ENCODE results near the gene CYP2R1. TPM values are rescaled to one million over a fixed set of nuclear protein-coding genes. Genes with fewer than 3 reads are reported as not detected.

Gene CYP2R1
- total and polyA plus RNA-seq, 7 experiments from 2014 or later = 13.3 to 19.1 (median 15.1) TPM

DNA sequence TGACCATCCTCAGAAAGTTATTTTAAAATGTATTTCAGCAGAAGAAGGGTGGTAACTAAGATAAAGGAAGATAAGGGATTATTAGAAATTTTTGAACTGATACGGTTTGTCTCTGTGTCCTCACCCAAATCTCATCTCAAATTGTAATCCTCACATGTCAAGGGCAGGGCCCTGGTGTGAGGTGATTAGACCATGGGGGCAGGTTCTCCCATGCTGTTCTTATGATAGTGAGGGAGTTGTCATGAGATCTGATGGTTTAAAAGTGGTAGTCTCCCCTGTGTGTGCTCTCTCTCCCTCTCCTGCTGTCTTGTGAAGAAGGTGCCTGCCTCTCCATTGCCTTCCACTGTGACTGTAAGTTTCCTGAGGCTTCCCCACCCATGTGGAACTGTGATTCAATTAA, 36.1 kb downstream of the CYP2R1 start:
- Histone ChIP-seq H3K9me3 (ENCODE audit: control insufficient read depth in 2 of 3, low read length in 3 of 3) (no peaks in the 10 kb centered on the region), H3K4me1 (ENCODE audit: control insufficient read depth in 2 of 2, insufficient read depth in 2 of 2, low read length in 2 of 2) (no peaks in the 10 kb centered on the region), H3K36me3 (ENCODE audit: control insufficient read depth in 2 of 3, insufficient read depth in 3 of 3, low read length in 3 of 3) (peaks cover under 1 to 10% (median 6%) of the 10 kb centered on the region in 3 experiments), H3K4me3 (ENCODE audit: low read length) (no peak overlapping the region), H3K27ac (ENCODE audit: low read depth, low read length) (no peak overlapping the region), H3K27me3 (ENCODE audit: control insufficient read depth in 2 of 2, insufficient read depth in 2 of 2, low read length in 2 of 2) (no peaks in the 10 kb centered on the region)
- Mint-ChIP-seq H3K27me3 (no peaks in the 10 kb centered on the region), H3K4me1 (peaks cover 11 to 40% (median 31%) of the 10 kb centered on the region in 7 donors), H3K27ac (peak overlapping the region in 8 of 9 donors; percentile 1 to 62 (median 31)), H3K36me3 (peaks cover 0 to 74% (median 55%) of the 10 kb centered on the region in 5 donors), H3K9me3 (peaks cover 0 to 8% (median 0%) of the 10 kb centered on the region in 11 donors), H3K4me3 (no peak overlapping the region)
- ChIA-PET CTCF (no interaction called here), POLR2A (no interaction called here)
- intact Hi-C loops (cut with micrococcal nuclease) = no loop called here
- DNase-seq = no peak
- no peak for ATAC-seq

DNA sequence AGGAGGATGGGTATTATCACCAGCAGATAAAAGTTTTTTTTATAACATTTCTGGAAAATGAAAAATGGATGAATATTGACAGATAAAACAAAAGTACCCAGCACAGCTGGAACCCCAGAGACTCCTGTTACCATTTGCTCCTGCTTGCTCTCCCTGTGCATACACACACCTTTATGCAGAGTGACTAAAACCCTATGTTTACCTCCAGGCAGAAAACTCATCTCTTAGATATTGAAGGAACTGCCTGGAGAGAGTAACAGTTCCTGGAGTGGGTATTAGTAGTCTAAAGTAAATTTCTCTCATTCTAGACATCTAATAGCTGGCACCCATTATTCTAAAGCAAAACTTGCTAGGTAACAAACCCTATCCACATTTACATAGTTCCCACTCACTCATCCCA, 38.0 kb downstream of the CYP2R1 start:
- CTCF ChIA-PET = interaction anchor here (0.6 kb wide), 1 partner anchor 1023 kb away, joined by 3 read pairs; no protein-coding TSS in a partner anchor
- peaks cover 0 to 76% (median 43%) of the 10 kb centered on the region in 5 donors for H3K36me3 Mint-ChIP-seq
- H3K4me3 ChIP-seq (ENCODE audit: low read length) = no peak overlapping the region
- H3K27ac Mint-ChIP-seq = peak overlapping the region in 8 of 9 donors; percentile 40 to 76 (median 48)
- H3K27ac ChIP-seq (ENCODE audit: low read depth, low read length) = no peak overlapping the region
- POLR2A ChIA-PET = interaction anchor here (0.8 kb wide), 1 partner anchor 38 kb away, joined by 3 read pairs; the partner anchor contains the start of gene CYP2R1
- no peaks in the 10 kb centered on the region for H3K27me3 Mint-ChIP-seq
- DNase-seq = no peak
- no peak for ATAC-seq
- peaks cover 0 to 10% (median 3%) of the 10 kb centered on the region in 3 experiments for H3K36me3 ChIP-seq (ENCODE audit: control insufficient read depth in 2 of 3, insufficient read depth in 3 of 3, low read length in 3 of 3)
- H3K4me1 Mint-ChIP-seq = peaks cover 12 to 39% (median 31%) of the 10 kb centered on the region in 7 donors
- H3K27me3 ChIP-seq (ENCODE audit: control insufficient read depth in 2 of 2, insufficient read depth in 2 of 2, low read length in 2 of 2) = no peaks in the 10 kb centered on the region
- intact Hi-C loops (cut with micrococcal nuclease) = no loop called here
- peaks cover 0 to 8% (median 0%) of the 10 kb centered on the region in 11 donors for H3K9me3 Mint-ChIP-seq
- no peaks in the 10 kb centered on the region for H3K4me1 ChIP-seq (ENCODE audit: control insufficient read depth in 2 of 2, insufficient read depth in 2 of 2, low read length in 2 of 2)
- no peaks in the 10 kb centered on the region for H3K9me3 ChIP-seq (ENCODE audit: control insufficient read depth in 2 of 3, low read length in 3 of 3)
- no peak overlapping the region for H3K4me3 Mint-ChIP-seq

DNA sequence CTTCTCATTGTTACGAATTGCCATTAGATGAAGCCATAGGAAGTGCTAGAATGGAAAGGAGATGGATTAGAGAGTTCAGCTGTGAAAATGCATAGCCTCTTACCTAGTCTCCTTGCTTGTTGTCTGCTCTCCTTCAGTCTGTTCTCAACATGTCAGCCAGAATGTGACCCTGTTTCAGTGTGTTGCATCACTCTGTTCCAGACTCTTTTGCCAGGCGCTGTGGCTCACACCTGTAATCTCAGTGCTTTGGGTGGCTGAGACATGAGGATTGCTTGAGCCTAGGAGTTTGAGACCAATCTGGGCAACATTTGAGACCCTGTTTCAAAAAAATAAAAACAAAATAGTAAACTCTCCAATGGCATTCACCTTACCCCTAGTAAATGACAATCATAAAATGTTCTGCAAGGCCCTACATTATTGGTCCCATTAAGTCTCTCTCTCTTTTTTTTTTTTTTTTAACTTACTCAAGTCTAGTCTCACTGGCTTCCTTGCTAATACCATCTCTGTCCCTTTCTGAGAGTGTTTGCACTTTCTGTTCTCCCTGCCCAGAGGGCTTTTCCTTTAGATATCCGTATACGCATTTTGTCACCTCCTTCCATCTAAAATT, 39.4 kb downstream of the CYP2R1 start:
- ATAC-seq = no peak
- H3K9me3 Mint-ChIP-seq = peaks cover 0 to 12% (median 0%) of the 10 kb centered on the region in 11 donors
- no peaks in the 10 kb centered on the region for H3K4me1 ChIP-seq (ENCODE audit: control insufficient read depth in 2 of 2, insufficient read depth in 2 of 2, low read length in 2 of 2)
- no peaks in the 10 kb centered on the region for H3K27me3 ChIP-seq (ENCODE audit: control insufficient read depth in 2 of 2, insufficient read depth in 2 of 2, low read length in 2 of 2)
- H3K27ac ChIP-seq (ENCODE audit: low read depth, low read length) = no peak overlapping the region
- ChIA-PET CTCF (interaction anchor here (0.6 to 1.1 kb wide), 2 partner anchors 55 to 169 kb away, joined by 3 to 4 read pairs; no protein-coding TSS in a partner anchor), POLR2A (no interaction called here)
- peaks cover 12 to 37% (median 28%) of the 10 kb centered on the region in 7 donors for H3K4me1 Mint-ChIP-seq
- no peaks in the 10 kb centered on the region for H3K9me3 ChIP-seq (ENCODE audit: control insufficient read depth in 2 of 3, low read length in 3 of 3)
- no peaks in the 10 kb centered on the region for H3K27me3 Mint-ChIP-seq
- H3K4me3 ChIP-seq (ENCODE audit: low read length) = no peak overlapping the region
- intact Hi-C loops (cut with micrococcal nuclease) = no loop called here
- H3K36me3 ChIP-seq (ENCODE audit: control insufficient read depth in 2 of 3, insufficient read depth in 3 of 3, low read length in 3 of 3) = peaks cover 0 to 3% (median 3%) of the 10 kb centered on the region in 3 experiments
- H3K4me3 Mint-ChIP-seq = no peak overlapping the region
- DNase-seq = no peak
- peak overlapping the region in 5 of 9 donors; percentile 19 to 75 (median 60) for H3K27ac Mint-ChIP-seq
- H3K36me3 Mint-ChIP-seq = peaks cover 0 to 77% (median 39%) of the 10 kb centered on the region in 5 donors

DNA sequence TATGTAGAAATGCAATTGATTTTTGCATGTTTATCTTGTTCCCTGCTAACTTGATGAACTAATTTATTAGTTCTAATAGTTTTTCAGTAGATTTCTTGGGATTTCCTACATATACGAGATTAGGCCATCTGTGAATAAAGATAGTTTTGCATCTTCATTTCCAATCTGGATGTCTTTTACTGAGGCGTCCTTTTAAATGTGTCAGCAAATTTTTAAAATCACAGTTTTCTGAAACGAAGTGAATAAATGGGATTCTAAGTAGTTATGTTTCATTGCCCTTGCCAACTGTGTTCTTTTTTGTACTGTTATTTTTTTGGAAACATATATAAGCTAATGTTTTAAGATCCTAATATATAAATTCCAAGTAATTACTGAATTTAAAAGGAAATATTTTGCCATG, 50.0 kb downstream of the CYP2R1 start:
- peaks cover 23 to 72% (median 58%) of the 10 kb centered on the region in 5 donors for H3K36me3 Mint-ChIP-seq
- Histone ChIP-seq H3K9me3 (ENCODE audit: control insufficient read depth in 2 of 3, low read length in 3 of 3) (no peaks in the 10 kb centered on the region), H3K4me3 (ENCODE audit: low read length) (no peak overlapping the region), H3K36me3 (ENCODE audit: control insufficient read depth in 2 of 3, insufficient read depth in 3 of 3, low read length in 3 of 3) (peaks cover 0 to 8% (median 0%) of the 10 kb centered on the region in 3 experiments), H3K4me1 (ENCODE audit: control insufficient read depth in 2 of 2, insufficient read depth in 2 of 2, low read length in 2 of 2) (no peaks in the 10 kb centered on the region), H3K27ac (ENCODE audit: low read depth, low read length) (no peak overlapping the region), H3K27me3 (ENCODE audit: control insufficient read depth in 2 of 2, insufficient read depth in 2 of 2, low read length in 2 of 2) (no peaks in the 10 kb centered on the region)
- no peak overlapping the region for H3K27ac Mint-ChIP-seq
- no peak overlapping the region for H3K4me3 Mint-ChIP-seq
- peaks cover 0 to 11% (median 4%) of the 10 kb centered on the region in 7 donors for H3K4me1 Mint-ChIP-seq
- intact Hi-C loops (cut with micrococcal nuclease) = no loop called here
- H3K27me3 Mint-ChIP-seq = no peaks in the 10 kb centered on the region
- DNase-seq (no peak), ATAC-seq (no peak)
- POLR2A ChIA-PET = no interaction called here
- CTCF ChIA-PET = no interaction called here
- peaks cover 0 to 12% (median 1%) of the 10 kb centered on the region in 11 donors for H3K9me3 Mint-ChIP-seq

DNA sequence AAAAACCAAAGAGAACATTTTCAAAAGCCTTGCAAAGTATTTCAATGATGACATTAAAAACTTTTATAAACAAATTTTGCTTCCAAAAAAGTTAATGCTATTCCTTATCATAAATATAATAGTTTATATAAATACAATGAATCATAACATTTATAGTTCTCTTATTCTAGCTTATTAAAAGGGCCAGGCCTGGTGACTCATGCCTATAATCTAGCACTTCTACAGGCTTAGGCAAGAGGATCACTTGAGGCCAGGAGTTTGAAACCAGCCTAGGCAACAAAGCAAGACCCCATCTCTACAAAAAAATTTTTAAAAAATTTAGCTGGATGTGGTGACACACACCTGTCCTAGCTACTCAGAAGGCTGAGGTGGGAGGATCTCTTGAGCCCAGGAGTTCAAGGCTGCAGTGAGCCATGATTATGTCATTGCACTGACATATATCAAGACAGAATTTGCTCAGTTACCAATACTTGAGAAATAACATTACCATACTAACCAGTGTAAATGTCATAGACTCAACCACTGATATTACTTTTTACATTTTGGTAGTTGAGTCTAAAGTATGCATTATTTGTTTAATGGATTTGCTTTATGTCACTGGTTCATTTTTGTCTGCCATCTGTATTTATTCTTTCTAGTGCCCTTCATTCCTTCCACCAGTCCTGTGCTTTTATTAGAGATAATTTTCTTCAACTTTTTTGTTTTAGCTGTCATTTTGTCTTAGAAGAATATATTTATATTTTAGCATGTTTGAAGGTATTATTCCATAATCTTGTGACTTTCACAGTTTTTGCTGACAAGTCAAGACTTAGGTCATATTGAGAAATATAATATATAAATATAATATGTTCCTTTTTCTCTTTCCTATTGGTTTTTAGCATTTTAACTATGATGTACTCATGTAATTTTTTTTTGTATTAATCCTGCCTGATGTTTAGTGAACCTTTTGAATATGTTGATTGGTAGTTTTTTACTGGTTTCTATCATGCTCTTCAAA, 56.2 kb downstream of the CYP2R1 start:
- ATAC-seq (no peak), DNase-seq (no peak)
- no peaks in the 10 kb centered on the region for H3K27me3 ChIP-seq (ENCODE audit: control insufficient read depth in 2 of 2, insufficient read depth in 2 of 2, low read length in 2 of 2)
- no peak overlapping the region for H3K27ac ChIP-seq (ENCODE audit: low read depth, low read length)
- H3K36me3 ChIP-seq (ENCODE audit: control insufficient read depth in 2 of 3, insufficient read depth in 3 of 3, low read length in 3 of 3) = peaks cover 0 to 7% (median 5%) of the 10 kb centered on the region in 3 experiments
- peaks cover 0 to 5% (median 0%) of the 10 kb centered on the region in 11 donors for H3K9me3 Mint-ChIP-seq
- H3K4me1 Mint-ChIP-seq = peaks cover 0 to 11% (median 4%) of the 10 kb centered on the region in 7 donors
- H3K9me3 ChIP-seq (ENCODE audit: control insufficient read depth in 2 of 3, low read length in 3 of 3) = no peaks in the 10 kb centered on the region
- ChIA-PET POLR2A (no interaction called here), CTCF (no interaction called here)
- no peak overlapping the region for H3K4me3 ChIP-seq (ENCODE audit: low read length)
- H3K4me3 Mint-ChIP-seq = no peak overlapping the region
- peak overlapping the region in 3 of 9 donors; percentile 2 to 52 (median 36) for H3K27ac Mint-ChIP-seq
- peaks cover 22 to 64% (median 54%) of the 10 kb centered on the region in 5 donors for H3K36me3 Mint-ChIP-seq
- no peaks in the 10 kb centered on the region for H3K4me1 ChIP-seq (ENCODE audit: control insufficient read depth in 2 of 2, insufficient read depth in 2 of 2, low read length in 2 of 2)
- intact Hi-C loops (cut with micrococcal nuclease) = no loop called here
- H3K27me3 Mint-ChIP-seq = no peaks in the 10 kb centered on the region
